Hepatocyte (in vitro differentiated cells): ENCODE measurements around the gene PTPN2.

Experiments
- EZH2 ChIP-seq: fragments of 200-600 bp; sonication (generic); IDR thresholded peaks from 2 replicates; pipeline ENCODE4 v1.6.1; 2016; ENCODE audit warnings: antibody characterized with exemption, mild to moderate bottlenecking, borderline replicate concordance
- EZH2phosphoT487 ChIP-seq: fragments of 200-600 bp; sonication (generic); IDR thresholded peaks from one replicate; pipeline ENCODE4 v1.6.1; 2018; ENCODE audit warnings: antibody characterized with exemption, mild to moderate bottlenecking, low read depth, moderate library complexity; ENCODE audit not compliant: unreplicated experiment, severe bottlenecking
- TF ChIP-seq, protein P1 (sequence below): fragments of 200-600 bp; sonication (generic); IDR thresholded peaks from 2 replicates; pipeline ENCODE4 v1.5.1; 2016; ENCODE audit warnings: antibody characterized with exemption, mild to moderate bottlenecking; ENCODE audit not compliant: poor library complexity

DNA sequence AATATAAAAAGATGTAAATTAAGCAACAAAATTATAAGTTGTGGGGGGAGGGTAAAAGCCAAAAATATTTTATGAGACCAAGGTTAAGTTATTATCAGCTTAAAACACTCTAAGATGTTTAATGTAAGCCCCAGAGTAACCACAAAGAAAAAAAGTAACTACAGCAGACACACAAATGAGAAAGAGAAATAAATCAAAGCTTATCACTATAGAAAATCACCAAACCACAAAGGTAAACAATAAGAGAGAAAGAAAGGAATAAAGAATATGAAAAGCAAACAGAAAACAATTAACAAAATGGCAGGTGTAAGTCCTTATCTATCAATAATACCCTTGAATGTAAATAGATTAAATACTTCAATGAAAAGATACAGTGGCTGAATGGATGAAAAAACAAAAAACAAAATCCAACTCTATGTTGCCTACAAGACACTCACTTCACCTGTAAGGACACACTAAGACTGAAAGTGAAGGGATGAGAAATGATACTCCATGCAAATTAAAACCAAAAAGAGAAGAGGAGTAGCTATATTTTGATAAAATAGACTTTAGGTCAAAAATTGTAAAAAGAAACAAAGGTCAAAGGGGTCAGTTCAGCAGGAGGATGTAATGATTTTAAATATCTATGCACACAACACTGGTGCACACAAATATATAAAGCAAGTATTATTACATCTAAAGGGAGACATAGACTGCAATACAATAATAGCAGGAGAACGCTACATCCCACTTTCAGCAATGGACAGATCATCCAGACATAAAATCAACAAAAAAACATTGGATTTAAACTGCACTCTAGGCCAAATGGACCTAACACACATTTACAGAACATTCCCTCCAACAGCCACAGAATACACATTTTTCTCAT is 80.7 kb downstream of the PTPN2 start:
- TF ChIP-seq EZH2 (no peak), EZH2phosphoT487 (no peak)
- TF ChIP-seq, protein P1, sequence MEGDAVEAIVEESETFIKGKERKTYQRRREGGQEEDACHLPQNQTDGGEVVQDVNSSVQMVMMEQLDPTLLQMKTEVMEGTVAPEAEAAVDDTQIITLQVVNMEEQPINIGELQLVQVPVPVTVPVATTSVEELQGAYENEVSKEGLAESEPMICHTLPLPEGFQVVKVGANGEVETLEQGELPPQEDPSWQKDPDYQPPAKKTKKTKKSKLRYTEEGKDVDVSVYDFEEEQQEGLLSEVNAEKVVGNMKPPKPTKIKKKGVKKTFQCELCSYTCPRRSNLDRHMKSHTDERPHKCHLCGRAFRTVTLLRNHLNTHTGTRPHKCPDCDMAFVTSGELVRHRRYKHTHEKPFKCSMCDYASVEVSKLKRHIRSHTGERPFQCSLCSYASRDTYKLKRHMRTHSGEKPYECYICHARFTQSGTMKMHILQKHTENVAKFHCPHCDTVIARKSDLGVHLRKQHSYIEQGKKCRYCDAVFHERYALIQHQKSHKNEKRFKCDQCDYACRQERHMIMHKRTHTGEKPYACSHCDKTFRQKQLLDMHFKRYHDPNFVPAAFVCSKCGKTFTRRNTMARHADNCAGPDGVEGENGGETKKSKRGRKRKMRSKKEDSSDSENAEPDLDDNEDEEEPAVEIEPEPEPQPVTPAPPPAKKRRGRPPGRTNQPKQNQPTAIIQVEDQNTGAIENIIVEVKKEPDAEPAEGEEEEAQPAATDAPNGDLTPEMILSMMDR: no peak
